B cell (primary cell): Measurements from ENCODE around the gene USP2. TPM values are rescaled to one million over a fixed set of nuclear protein-coding genes. Genes with fewer than 3 reads are reported as not detected.

Experiments used
- ATAC-seq: fragments of 200-7000 bp; cut with Tn5 transposase; one replicate; pipeline ENCODE4 v1.10.0; 2021; ENCODE audit warnings: low read depth, mild to moderate bottlenecking, moderate number of reproducible peaks, moderate library complexity
- CTCF ChIA-PET: fragments of 350-600 bp; sonication (Branson Sonifier 250); formaldehyde crosslinking; loops from one replicate; lab custom pipeline; 2021; ENCODE audit warnings: antibody characterized with exemption, inconsistent platforms; lab: Charles Lee
- POLR2A ChIA-PET: fragments of 350-600 bp; sonication (Branson Sonifier 250); formaldehyde crosslinking; loops from one replicate; lab custom pipeline; 2021; ENCODE audit warnings: antibody characterized with exemption; lab: Charles Lee
- DNase-seq: peaks from one replicate; pipeline ENCODE4 v3.0.0; 2013
- H2AFZ ChIP-seq: 2 replicates; pipeline ENCODE4 v1.6.1; 2012; ENCODE audit warnings: mild to moderate bottlenecking, low read depth, low read length; ENCODE audit not compliant: insufficient read depth, poor library complexity, severe bottlenecking
- H3K27ac ChIP-seq, 2 donors: 1 replicate in 1 of 2; 2 replicates in 1 of 2; pipeline ENCODE4 v1.5.1; 2012 to 2013; ENCODE audit warnings: low read length in 2 of 2, mild to moderate bottlenecking in 2 of 2, moderate library complexity in 1 of 2
- H3K27me3 ChIP-seq, 4 experiments: fragments of 200-600 bp in 1 of 4; sonication (generic) in 1 of 4; replicated peaks in 1 of 4; 1 replicate in 2 of 4; 2 replicates in 2 of 4; pipeline versions ENCODE4 v1.6.1 to v1.7.0; 2013 to 2016; ENCODE audit warnings: low read length in 3 of 4, mild to moderate bottlenecking in 2 of 4, mixed read lengths in 1 of 4, moderate library complexity in 1 of 4; ENCODE audit not compliant: insufficient read depth in 4 of 4, control insufficient read depth in 3 of 4; ENCODE audit errors: control extremely low read depth in 1 of 4
- H3K36me3 ChIP-seq, 2 experiments: replicated peaks in 1 of 2; 1 replicate in 1 of 2; 2 replicates in 1 of 2; pipeline versions ENCODE4 v1.6.1 to v1.7.1; 2013; ENCODE audit warnings: low read length in 1 of 2; ENCODE audit not compliant: insufficient read depth in 2 of 2, control insufficient read depth in 1 of 2; ENCODE audit errors: control extremely low read depth in 1 of 2, extremely low read depth in 1 of 2
- H3K4me1 ChIP-seq, 2 donors: fragments of 200-600 bp in 1 of 2; sonication (generic) in 1 of 2; 1 replicate in 1 of 2; 2 replicates in 1 of 2; pipeline versions ENCODE4 v1.5.1 to v1.6.1; 2013 to 2017; ENCODE audit warnings: low read length in 2 of 2; ENCODE audit not compliant: control insufficient read depth in 2 of 2, insufficient read depth in 2 of 2
- H3K4me2 ChIP-seq: replicated peaks from 2 replicates; pipeline ENCODE3; 2012; ENCODE audit warnings: mild to moderate bottlenecking, low read depth, low read length; ENCODE audit not compliant: poor library complexity, severe bottlenecking
- H3K4me3 ChIP-seq, 5 experiments: fragments of 200-600 bp in 1 of 5; sonication (generic) in 1 of 5; 1 replicate in 3 of 5; 2 replicates in 2 of 5; pipeline versions ENCODE4 v1.5.1 to v1.7.0; 2011 to 2016; ENCODE audit warnings: low read length in 4 of 5, mild to moderate bottlenecking in 4 of 5, low read depth in 2 of 5, control low read depth in 1 of 5, moderate library complexity in 1 of 5; ENCODE audit not compliant: insufficient read depth in 1 of 5; ENCODE audit errors: control extremely low read depth in 1 of 5, extremely low read depth in 1 of 5
- H3K79me2 ChIP-seq: fragments of 200-600 bp; sonication (generic); one replicate; pipeline ENCODE4 v1.6.0; 2016; ENCODE audit warnings: low read length; ENCODE audit not compliant: control insufficient read depth, insufficient read depth
- H3K9ac ChIP-seq: fragments of 200-600 bp; sonication (generic); 2 replicates; pipeline ENCODE4 v1.6.1; 2017; ENCODE audit warnings: mild to moderate bottlenecking, low read length, moderate library complexity
- H3K9me3 ChIP-seq, 3 donors: one replicate each; pipeline versions ENCODE4 v1.6.1 to v1.7.1; 2013; ENCODE audit warnings: low read length in 2 of 3; ENCODE audit not compliant: control insufficient read depth in 2 of 3, insufficient read depth in 1 of 3; ENCODE audit errors: control extremely low read depth in 1 of 3
- H4K20me1 ChIP-seq: 2 replicates; pipeline ENCODE4 v1.6.0; 2012; ENCODE audit warnings: mild to moderate bottlenecking, low read length; ENCODE audit not compliant: insufficient read depth, control insufficient read depth, poor library complexity, severe bottlenecking
- H3K27ac Mint-ChIP-seq: one replicate; pipeline ENCODE4 v1.8.0; 2021; ENCODE audit warnings: mixed read lengths
- H3K27me3 Mint-ChIP-seq: one replicate; pipeline ENCODE4 v1.8.0; 2021; ENCODE audit warnings: mixed read lengths
- H3K4me1 Mint-ChIP-seq: one replicate; pipeline ENCODE4 v1.8.0; 2021; ENCODE audit warnings: mixed read lengths
- H3K4me3 Mint-ChIP-seq: one replicate; pipeline ENCODE4 v1.8.0; 2021; ENCODE audit warnings: mixed read lengths
- H3K9me3 Mint-ChIP-seq: one replicate; pipeline ENCODE4 v1.8.0; 2022; ENCODE audit warnings: mixed read lengths; ENCODE audit not compliant: insufficient read depth
- CTCF ChIP-seq: fragments of 200-600 bp; IDR thresholded peaks from one replicate; pipeline ENCODE4 v1.8.0; 2022; ENCODE audit warnings: antibody characterized with exemption, mild to moderate bottlenecking
- EZH2 ChIP-seq: IDR thresholded peaks from 2 replicates; pipeline ENCODE4 v1.6.1; 2012; ENCODE audit warnings: borderline replicate concordance, low read depth, mild to moderate bottlenecking, moderate library complexity, low read length; ENCODE audit not compliant: insufficient read depth, poor library complexity, severe bottlenecking
- WGBS: methylation state at CpG from one replicate; pipeline ENCODE4 v1.1.5; 2013; ENCODE audit warnings: missing lambda C conversion rate; ENCODE audit not compliant: insufficient coverage; 5-methylcytosine and 5-hydroxymethylcytosine counted together
- intact Hi-C: fragments of 100-400 bp; cut with micrococcal nuclease; formaldehyde crosslinking; loops from one replicate; pipeline ENCODE4 v1.10.0; 2022
- polyA plus RNA-seq: library from polyadenylated mRNA; depleted of rRNA; stranded (reverse); fragments of >200 nt; gene quantifications from 2 replicates; pipeline ENCODE4 v1.2.3, GENCODE V29; 2012
- total RNA-seq, 2 donors: library from RNA; stranded (reverse); fragments of 120-200 nt in 1 of 2; gene quantifications; 1 replicate in 1 of 2; 2 replicates in 1 of 2; pipeline versions ENCODE4 v1.2.3 to v1.2.4, GENCODE V29; 2013 to 2022

USP2 gene
- total and polyA plus RNA-seq, 2 donors (not counting 1 experiment from before 2014, with no cell fraction given), result 0.09 TPM; not detected in 1

- Histone ChIP-seq H3K4me3 (no peak overlapping the region), H3K27me3 (peaks cover 0 to 53% (median 25%) of the 10 kb centered on the region in 4 experiments), H3K9me3 (peaks cover 0 to 3% (median 0%) of the 10 kb centered on the region in 3 donors), H3K36me3 (no peaks in the 10 kb centered on the region), H3K79me2 (no peaks in the 10 kb centered on the region), H3K27ac (no peak overlapping the region), H4K20me1 (no peaks in the 10 kb centered on the region), H3K4me2 (no peak overlapping the region), H3K4me1 (peaks cover 23 to 25% of the 10 kb centered on the region in 2 donors), H3K9ac (no peak overlapping the region), H2AFZ (no peak overlapping the region)
- Mint-ChIP-seq H3K4me1 (peaks cover 14% of the 10 kb centered on the region), H3K9me3 (no peaks in the 10 kb centered on the region), H3K4me3 (no peak overlapping the region), H3K27ac (no peak overlapping the region), H3K27me3 (peaks cover 58% of the 10 kb centered on the region)
- DNase-seq, result no peak
- 69% methylated on average over 9 of the region's 14 CpGs for WGBS
- ATAC-seq, result no peak
- POLR2A ChIA-PET, result no interaction called here
- CTCF ChIA-PET, result interaction anchor here (1.0 to 1.4 kb wide), 2 partner anchors 11 to 12 kb away, joined by 4 to 9 read pairs; no protein-coding TSS in a partner anchor
- intact Hi-C loops, result no loop called here
- TF ChIP-seq CTCF (no peak), EZH2 (no peak)
These were observed 37.0 kb downstream of the USP2 start for GRCh38 chr11:119344291-119345010.

DNA sequence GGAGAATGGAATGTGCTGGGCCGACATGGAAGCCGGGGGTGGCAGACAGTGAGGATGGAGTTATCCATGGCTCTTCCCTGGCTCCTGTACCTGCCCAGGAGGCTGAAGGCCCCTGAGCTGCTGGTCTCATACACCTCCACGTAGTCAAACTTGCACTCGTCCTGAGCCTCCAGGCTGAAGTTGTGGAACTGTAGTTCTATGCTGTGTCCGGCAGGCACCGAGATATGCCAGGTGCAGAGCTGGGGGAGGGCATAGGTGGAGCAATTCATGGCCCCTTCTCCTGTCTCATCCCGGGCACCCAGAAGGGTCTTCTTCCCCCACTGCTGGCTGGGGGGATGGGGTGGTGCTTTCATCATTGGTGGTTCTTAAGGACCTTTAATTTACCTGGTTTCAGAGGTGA lies 37.8 kb downstream of the USP2 start:
- no peak overlapping the region for H3K4me3 Mint-ChIP-seq
- peaks cover 65% of the 10 kb centered on the region for H3K27me3 Mint-ChIP-seq
- DNase-seq (no peak), ATAC-seq (no peak)
- intact Hi-C loops, result no loop called here
- no peaks in the 10 kb centered on the region for H3K79me2 ChIP-seq
- peaks cover 0 to 60% (median 30%) of the 10 kb centered on the region in 4 experiments for H3K27me3 ChIP-seq
- H3K4me2 ChIP-seq, result no peak overlapping the region
- H3K4me1 ChIP-seq, result peaks cover 25 to 31% of the 10 kb centered on the region in 2 donors
- H3K9me3 Mint-ChIP-seq, result no peaks in the 10 kb centered on the region
- peaks cover 3% of the 10 kb centered on the region for H4K20me1 ChIP-seq
- H3K27ac Mint-ChIP-seq, result no peak overlapping the region
- TF ChIP-seq EZH2 (no peak), CTCF (no peak)
- no peak overlapping the region for H3K9ac ChIP-seq
- H3K36me3 ChIP-seq, result no peaks in the 10 kb centered on the region
- no peak overlapping the region for H3K4me3 ChIP-seq
- ChIA-PET CTCF (interaction anchor here (1.4 kb wide), 1 partner anchor 12 kb away, joined by 9 read pairs; no protein-coding TSS in a partner anchor), POLR2A (no interaction called here)
- 94% methylated on average over 4 of the region's 7 CpGs for WGBS
- H3K27ac ChIP-seq, result no peak overlapping the region
- H3K9me3 ChIP-seq, result peaks cover 0 to 3% (median 0%) of the 10 kb centered on the region in 3 donors
- H3K4me1 Mint-ChIP-seq, result peaks cover 17% of the 10 kb centered on the region
- H2AFZ ChIP-seq, result no peak overlapping the region
